NCI-H1048 (cell line): ENCODE data around the gene KLHL29.

ENCODE experiments used
- DNase-seq: peaks from one replicate; lab custom pipeline; 2025; lab: John Stamatoyannopoulos, UW

Gene KLHL29

GRCh38 chr2:23632831-23633395, 247.9 kb downstream of the KLHL29 start:
- DNase-seq = no peak

DNA sequence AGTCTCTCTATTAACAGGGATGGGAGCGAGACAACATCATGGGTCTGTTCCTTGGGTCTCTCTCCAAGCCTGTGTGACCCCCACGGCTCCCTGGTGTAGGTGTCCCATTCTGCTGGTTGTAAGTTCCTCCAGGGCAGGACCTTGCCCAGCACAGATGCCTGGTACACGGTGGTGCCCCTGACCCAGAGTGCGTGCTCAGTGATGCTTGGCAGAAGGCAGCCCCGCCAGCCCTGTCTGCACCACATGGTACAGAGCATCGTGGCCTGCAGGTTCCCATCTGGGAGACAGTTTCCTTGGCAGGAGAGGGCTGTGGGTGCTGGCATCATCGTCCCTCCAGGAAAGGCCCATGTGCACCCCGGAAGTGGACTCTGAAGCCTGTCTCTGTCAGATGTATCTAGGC, 249.0 kb downstream of the KLHL29 start:
- DNase-seq = no peak

- DNase-seq = no peak
These were observed 250.7 kb downstream of the KLHL29 start for GRCh38 chr2:23635442-23636340.

DNA sequence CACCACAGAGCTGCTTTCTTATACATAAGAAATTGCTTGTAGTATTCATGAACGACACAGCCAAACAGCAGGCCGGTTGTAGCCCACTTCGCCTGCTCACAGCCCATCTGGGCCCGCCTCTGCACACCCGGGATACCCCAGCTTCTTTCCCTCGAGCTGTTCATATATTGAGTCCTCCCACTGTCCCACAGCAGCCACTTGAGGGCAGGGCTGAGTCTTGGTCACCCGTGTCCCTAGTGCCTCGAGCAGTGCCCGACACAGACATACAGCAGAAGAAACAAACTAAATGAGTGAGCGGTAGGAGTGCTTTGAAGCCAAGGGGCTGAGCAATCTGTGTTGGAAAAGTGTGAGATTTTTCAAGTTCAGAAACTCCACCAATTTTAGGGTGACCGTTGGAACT, 251.4 kb downstream of the KLHL29 start:
- DNase-seq = no peak

DNA sequence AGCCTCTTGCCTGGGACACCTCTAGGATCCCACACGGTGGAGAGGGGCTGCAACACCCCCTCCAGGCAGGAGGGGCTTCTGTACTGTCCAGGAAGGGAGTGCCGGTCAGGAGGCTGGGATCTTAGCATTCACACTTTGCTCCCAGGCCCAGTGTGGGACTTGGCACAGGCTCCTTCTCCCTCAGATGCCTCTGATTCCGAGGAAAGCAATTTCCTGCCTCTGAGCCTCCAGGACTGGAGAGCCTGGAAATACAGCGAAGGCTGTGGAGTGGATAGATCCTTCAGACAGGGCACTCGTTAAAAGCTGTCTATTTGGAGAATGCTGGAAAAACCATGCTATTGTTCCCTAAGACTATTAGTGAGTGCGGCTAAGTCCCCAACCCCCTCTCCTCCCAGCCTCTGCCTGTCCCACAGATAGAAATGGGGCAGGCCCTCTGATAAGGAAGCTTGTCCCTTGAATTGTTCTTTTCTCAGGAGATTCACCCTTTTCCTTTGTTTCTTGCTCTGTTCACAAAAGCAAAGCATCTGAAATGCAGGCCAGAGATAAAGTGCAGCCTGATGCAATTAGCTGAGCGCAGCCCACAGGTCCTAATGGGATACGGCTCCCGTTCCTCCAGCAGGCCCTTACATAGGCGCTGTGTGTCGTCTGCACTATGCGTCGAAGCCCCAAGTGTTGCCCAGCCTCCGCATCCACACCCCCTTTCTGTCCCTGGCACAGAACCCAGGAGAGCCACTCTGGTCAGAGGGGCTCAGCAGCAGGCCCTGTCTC, 252.2 kb downstream of the KLHL29 start:
- DNase-seq = no peak

DNA sequence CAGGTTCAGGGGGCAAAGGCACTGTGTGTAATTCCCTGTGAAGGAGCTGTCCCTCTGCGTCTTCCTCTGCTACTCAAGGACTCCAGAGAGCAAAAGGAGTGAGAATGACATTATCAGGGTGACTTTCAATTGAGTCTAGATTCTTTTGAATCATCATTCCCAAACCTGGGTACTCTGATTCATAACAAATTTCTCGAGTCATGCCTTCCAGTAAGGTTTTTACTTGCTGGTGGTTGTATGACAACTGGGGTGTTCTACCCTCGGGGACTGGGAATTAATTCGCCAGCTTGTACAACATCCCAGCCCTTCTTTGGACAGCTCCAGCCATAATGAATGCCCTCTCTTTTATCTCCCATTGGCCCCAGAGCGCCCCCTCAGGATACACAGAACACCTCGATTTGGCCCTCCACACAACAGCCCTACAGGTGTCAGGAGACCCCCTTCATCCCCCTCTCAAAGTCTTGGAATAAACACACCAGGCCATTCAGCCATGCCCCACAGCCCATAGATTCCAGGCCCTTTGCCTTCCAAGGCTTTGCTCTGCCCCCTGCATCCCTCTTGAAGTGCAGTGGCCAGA, 254.5 kb downstream of the KLHL29 start:
- no peak for DNase-seq

GRCh38 chr2:23640711-23641110, 255.7 kb downstream of the KLHL29 start:
- no peak for DNase-seq

DNA sequence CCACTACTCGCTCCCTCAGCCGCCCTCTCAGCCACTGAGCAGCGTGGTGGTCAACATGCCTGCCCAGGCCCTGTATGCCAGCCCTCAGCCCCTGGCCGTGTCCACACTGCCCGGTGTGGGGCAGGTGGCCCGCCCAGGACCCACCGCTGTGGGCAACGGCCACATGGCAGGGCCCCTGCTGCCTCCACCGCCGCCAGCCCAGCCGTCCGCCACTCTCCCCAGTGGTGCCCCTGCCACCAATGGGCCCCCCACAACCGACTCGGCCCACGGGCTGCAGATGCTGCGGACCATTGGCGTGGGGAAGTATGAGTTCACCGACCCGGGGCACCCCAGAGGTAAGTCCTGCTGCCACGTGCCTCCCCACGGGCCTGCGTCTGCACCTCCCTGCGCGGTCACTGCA, 257.5 kb downstream of the KLHL29 start:
- DNase-seq = no peak

DNA sequence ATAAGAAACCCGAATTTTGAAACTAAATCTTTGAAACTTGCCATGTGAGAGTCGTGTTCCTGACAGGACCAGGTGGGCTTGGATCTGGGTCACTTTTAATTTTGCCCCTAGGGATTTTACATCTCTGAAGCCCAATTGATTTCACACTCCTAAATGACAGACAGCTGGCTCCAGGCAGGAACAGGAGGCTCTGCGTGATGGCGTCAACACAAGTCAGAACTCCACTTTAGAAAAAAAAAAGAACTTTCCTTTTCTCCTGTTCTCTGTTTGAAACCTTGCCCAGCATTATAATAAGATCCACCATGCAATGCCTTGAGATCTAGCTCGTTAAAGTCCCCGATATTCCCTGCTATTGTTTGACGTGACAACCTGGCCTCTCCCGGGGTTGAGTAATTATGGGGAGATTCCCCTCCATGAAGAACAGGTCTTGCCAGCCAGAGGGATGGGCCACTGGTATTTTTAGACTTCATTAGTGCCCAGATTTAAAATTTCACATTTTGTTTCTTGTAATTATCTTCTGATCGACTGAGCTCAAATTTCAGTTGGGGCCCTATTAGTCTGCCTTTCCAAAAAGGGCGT, 260.3 kb downstream of the KLHL29 start:
- DNase-seq = no peak

GRCh38 chr2:23647563-23647962, 262.6 kb downstream of the KLHL29 start:
- no peak for DNase-seq

DNA sequence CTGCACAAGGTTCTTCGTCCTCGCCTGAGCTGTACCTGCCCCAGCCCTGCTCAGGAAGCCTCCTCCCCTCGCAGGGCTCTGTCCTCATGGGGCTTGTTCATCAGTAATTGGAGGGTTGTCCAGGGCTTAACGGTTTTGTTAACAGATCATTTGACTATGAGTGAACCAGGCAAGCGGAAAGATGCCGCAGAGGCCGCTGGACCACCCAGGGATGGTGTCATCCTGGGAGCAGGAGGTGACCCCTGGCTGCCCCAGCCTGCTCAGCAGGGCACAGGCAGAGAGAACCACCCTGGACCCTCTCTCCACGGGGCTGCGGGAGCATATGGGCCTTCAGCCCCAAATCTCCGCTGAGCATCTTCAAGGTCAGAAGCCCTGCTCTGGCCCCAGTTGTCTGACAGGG, 264.3 kb downstream of the KLHL29 start:
- DNase-seq = no peak

- no peak for DNase-seq
These were observed 264.8 kb downstream of the KLHL29 start for GRCh38 chr2:23649819-23650218.

- no peak for DNase-seq
These were observed 266.5 kb downstream of the KLHL29 start for GRCh38 chr2:23651187-23652080.

DNA sequence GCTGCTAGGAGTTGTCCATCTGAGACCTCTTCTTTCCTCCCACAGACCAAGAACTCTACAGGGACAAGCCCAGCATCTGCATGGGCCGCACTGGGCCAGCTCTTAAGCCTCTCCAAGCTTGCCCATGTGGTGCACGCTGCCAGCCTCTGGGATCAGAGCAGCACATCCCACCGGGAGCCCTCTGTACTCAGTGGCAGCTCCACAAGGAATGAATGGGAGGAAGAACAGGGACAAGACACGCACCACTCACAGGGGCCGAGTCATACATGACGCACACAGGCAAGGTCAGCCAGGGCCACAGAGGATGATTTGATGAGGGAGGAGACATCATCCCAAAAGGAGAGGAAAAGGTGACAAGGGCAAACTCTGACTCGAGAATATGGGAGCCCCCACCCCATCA, 268.3 kb downstream of the KLHL29 start:
- DNase-seq = no peak

GRCh38 chr2:23654756-23655155, 269.8 kb downstream of the KLHL29 start:
- DNase-seq = no peak

DNA sequence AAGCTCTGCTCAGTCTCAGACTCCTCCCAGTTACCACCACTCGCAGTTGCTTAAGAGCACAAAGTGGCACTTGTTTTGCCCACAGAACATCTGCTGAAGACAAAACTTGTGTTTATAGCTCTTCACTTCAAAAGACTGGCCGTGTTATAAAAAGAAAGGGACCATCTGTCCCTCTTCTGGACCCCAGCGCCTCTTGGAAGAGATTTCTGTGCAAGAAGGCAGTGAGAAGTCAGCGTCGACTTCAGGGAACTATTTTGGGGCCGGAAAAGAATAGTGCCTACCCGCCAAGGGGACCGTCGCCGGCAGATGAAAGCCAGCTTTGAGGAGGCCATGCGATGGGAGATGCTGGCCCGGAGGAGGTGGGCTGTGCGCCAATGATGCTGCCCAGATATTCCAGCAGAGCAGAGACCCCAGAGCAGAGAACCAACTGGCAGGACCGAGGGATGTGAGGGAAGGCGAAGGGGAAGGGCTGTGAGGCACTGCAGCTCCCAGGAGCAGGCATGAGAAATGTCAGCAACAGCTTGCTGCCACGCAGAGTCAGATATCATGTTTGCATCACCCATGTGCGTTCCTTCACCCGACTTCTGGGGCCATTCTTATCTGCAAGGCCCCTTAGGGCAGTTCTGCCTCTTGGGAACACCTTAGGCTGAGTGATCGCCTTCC, 271.1 kb downstream of the KLHL29 start:
- no peak for DNase-seq

DNA sequence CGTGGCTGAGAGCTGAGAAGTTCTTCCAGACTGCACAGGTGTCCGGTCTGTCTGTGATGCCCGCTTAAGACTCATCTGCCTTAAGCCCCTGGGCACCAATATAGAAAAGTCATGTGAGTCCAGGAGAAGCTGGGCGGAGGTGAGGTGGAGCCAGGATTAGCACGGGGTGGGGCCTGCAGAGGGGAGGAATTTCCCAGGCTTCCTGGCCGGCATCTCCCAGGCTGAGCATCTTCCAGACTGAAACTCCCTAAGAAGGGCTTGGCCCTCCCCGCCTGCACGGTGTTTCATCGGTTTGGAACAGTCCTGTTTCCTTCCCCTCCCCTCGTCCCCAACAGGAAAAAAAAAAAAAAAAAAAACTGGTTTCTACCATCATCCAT, 271.6 kb downstream of the KLHL29 start:
- no peak for DNase-seq

GRCh38 chr2:23657371-23657770, 272.4 kb downstream of the KLHL29 start:
- no peak for DNase-seq

DNA sequence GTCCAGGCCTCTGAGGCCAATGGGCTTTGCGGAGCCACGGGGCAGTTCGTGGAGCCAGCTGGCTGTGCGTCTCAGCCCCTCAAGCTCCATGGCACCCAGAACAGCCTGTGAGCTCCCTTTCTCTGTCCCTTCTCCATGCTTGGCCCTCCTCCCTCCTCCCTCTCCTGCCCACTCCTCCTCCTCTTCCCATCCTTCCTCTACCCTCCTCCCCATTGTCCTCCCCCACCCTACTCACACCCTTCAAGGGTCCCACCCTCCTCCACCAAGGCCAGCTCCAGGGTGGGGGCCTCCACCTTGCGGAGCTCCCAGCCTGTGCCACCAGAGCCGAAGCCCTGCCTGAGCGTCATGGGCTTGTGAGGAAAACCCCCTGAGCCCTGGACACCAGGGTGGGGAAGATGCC, 273.0 kb downstream of the KLHL29 start:
- DNase-seq = no peak

DNA sequence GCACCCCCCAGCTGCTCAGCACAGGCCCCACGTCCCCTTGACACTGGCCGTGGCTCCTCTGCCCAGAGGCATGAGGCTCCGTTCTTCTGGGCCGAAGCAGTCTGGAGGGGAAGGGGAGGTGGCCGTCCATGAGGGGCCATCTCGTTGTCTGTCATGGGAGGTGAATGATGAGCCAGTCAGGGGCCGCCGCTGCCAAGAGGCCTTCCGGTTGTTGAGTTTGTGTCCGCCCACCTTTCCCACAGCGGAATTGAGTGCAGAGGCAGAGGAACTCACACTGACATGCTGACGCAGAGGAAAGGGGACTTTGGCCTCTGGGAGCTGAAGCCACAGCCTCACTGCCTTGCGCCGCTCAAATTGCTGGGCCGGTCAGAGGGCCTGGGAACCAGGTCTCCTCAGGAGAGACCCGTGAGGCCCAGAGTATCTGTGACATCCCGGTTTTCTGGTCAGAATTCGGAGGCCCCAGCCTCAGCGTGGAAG, 273.5 kb downstream of the KLHL29 start:
- no peak for DNase-seq

- no peak for DNase-seq
These were observed 274.3 kb downstream of the KLHL29 start for GRCh38 chr2:23659328-23659727.
